Measurements from ENCODE around the gene CALHM3.

CALHM3 gene

GRCh38 chr10:103472005-103472404 lies 7.0 kb downstream of the CALHM3 start:
- DNase-seq = no peak

GRCh38 chr10:103470761-103471653 lies 8.0 kb downstream of the CALHM3 start:
- peak in 1 of 2 donors; percentile 14 for DNase-seq

- DNase-seq = no peak
Measured at GRCh38 chr10:103469201-103469600, 9.8 kb downstream of the CALHM3 start.

- no peak for DNase-seq
Measured at GRCh38 chr10:103467406-103467805, 11.6 kb downstream of the CALHM3 start.

GRCh38 chr10:103466734-103467133 lies 12.3 kb downstream of the CALHM3 start:
- DNase-seq = no peak

GRCh38 chr10:103465411-103466179 lies 13.4 kb downstream of the CALHM3 start:
- no peak for DNase-seq

GRCh38 chr10:103463499-103463898 lies 15.5 kb downstream of the CALHM3 start:
- no peak for DNase-seq

- no peak for DNase-seq
Measured at GRCh38 chr10:103459615-103460014, 19.4 kb downstream of the CALHM3 start.

GRCh38 chr10:103458720-103459119 lies 20.3 kb downstream of the CALHM3 start, which contains the start of gene CALHM1:
CALHM1 (minus strand) TSS chr10:103458900; CDS start chr10:103458751, 149 bp downstream.
- no peak for DNase-seq

- DNase-seq = no peak
Measured at GRCh38 chr10:103457896-103458583, 21.0 kb downstream of the CALHM3 start.

- no peak for DNase-seq
Measured at GRCh38 chr10:103457176-103457712, 21.8 kb downstream of the CALHM3 start.

GRCh38 chr10:103456074-103456660 lies 22.9 kb downstream of the CALHM3 start:
- no peak for DNase-seq

- DNase-seq = no peak
Measured at GRCh38 chr10:103455235-103455634, 23.8 kb downstream of the CALHM3 start.

GRCh38 chr10:103454026-103454425 lies 25.0 kb downstream of the CALHM3 start:
- DNase-seq = no peak

- no peak for DNase-seq
Measured at GRCh38 chr10:103452506-103453230, 26.4 kb downstream of the CALHM3 start.

- peak; percentile 13 to 48 for DNase-seq
Measured at GRCh38 chr10:103451831-103452505, 27.1 kb downstream of the CALHM3 start, which contains the start of gene CALHM2. CALHM2 (minus strand) TSS chr10:103452370; CDS start chr10:103449941, 2,429 bp downstream.

GRCh38 chr10:103451091-103451813 lies 27.8 kb downstream of the CALHM3 start:
- peak in 1 of 2 donors; percentile 44 for DNase-seq

GRCh38 chr10:103450201-103450695 lies 28.8 kb downstream of the CALHM3 start:
- DNase-seq = no peak

- DNase-seq = no peak
Measured at GRCh38 chr10:103449208-103450144, 29.6 kb downstream of the CALHM3 start.
